Trophoblast cell (in vitro differentiated cells and primary cell): Measurements from ENCODE around the gene SS18L1.

Experiments used
- DNase-seq, 2 donors: peaks; one replicate each; pipeline ENCODE4 v3.0.0-alpha.2; 2016
- H2AFZ ChIP-seq: 2 replicates; pipeline ENCODE4 v1.6.1; 2013; ENCODE audit warnings: low read length, moderate library complexity, mild to moderate bottlenecking; ENCODE audit not compliant: insufficient read depth, poor library complexity
- H2AK5ac ChIP-seq: 2 replicates; pipeline ENCODE4 v1.6.1; 2013; ENCODE audit warnings: mild to moderate bottlenecking, low read length
- H2BK120ac ChIP-seq: 2 replicates; pipeline ENCODE4 v1.6.1; 2013; ENCODE audit warnings: low read length, mild to moderate bottlenecking, moderate library complexity; ENCODE audit not compliant: insufficient read depth, poor library complexity
- H2BK12ac ChIP-seq: 2 replicates; pipeline ENCODE4 v1.6.1; 2013; ENCODE audit warnings: mild to moderate bottlenecking, low read length, moderate library complexity
- H2BK5ac ChIP-seq: 2 replicates; pipeline ENCODE4 v1.6.1; 2013; ENCODE audit warnings: low read length, low read depth, moderate library complexity, mild to moderate bottlenecking; ENCODE audit not compliant: poor library complexity
- H3K14ac ChIP-seq: 2 replicates; pipeline ENCODE4 v1.6.1; 2013; ENCODE audit warnings: mild to moderate bottlenecking, low read length
- H3K18ac ChIP-seq: 2 replicates; pipeline ENCODE4 v1.6.1; 2013; ENCODE audit warnings: mild to moderate bottlenecking, low read length
- H3K23ac ChIP-seq: 2 replicates; pipeline ENCODE4 v1.6.1; 2013; ENCODE audit warnings: low read length
- H3K27ac ChIP-seq: 2 replicates; pipeline ENCODE4 v1.5.1; 2013; ENCODE audit warnings: low read depth, mild to moderate bottlenecking, inconsistent platforms, low read length, moderate library complexity
- H3K27me3 ChIP-seq: 2 replicates; pipeline ENCODE4 v1.6.1; 2013; ENCODE audit warnings: inconsistent platforms, mild to moderate bottlenecking, low read length, moderate library complexity; ENCODE audit not compliant: insufficient read depth
- H3K36me3 ChIP-seq, 2 experiments: 1 replicate in 1 of 2; 2 replicates in 1 of 2; pipeline ENCODE4 v1.6.1; 2013; ENCODE audit warnings: low read length in 2 of 2, mild to moderate bottlenecking in 2 of 2, moderate library complexity in 1 of 2; ENCODE audit not compliant: insufficient read depth in 2 of 2, control insufficient read depth in 1 of 2
- H3K4ac ChIP-seq: 2 replicates; pipeline ENCODE4 v1.6.1; 2013; ENCODE audit warnings: low read depth, mild to moderate bottlenecking, low read length, moderate library complexity
- H3K4me1 ChIP-seq, 2 experiments: 1 replicate in 1 of 2; 2 replicates in 1 of 2; pipeline ENCODE4 v1.6.1; 2013; ENCODE audit warnings: low read length in 2 of 2, mild to moderate bottlenecking in 2 of 2, moderate library complexity in 1 of 2; ENCODE audit not compliant: insufficient read depth in 2 of 2, control insufficient read depth in 1 of 2
- H3K4me2 ChIP-seq: 2 replicates; pipeline ENCODE4 v1.6.1; 2013; ENCODE audit warnings: inconsistent platforms, mild to moderate bottlenecking, low read length, moderate library complexity
- H3K4me3 ChIP-seq: 2 replicates; pipeline ENCODE4 v1.5.1; 2013; ENCODE audit warnings: mild to moderate bottlenecking, low read depth, low read length, inconsistent platforms
- H3K79me1 ChIP-seq: one replicate; pipeline ENCODE4 v1.6.1; 2013; ENCODE audit warnings: low read length
- H3K79me2 ChIP-seq: 2 replicates; pipeline ENCODE4 v1.6.1; 2013; ENCODE audit warnings: low read length, mild to moderate bottlenecking; ENCODE audit not compliant: control insufficient read depth, insufficient read depth, poor library complexity
- H3K9ac ChIP-seq: 2 replicates; pipeline ENCODE4 v1.6.1; 2013; ENCODE audit warnings: mild to moderate bottlenecking, low read length
- H3K9me3 ChIP-seq: 2 replicates; pipeline ENCODE4 v1.6.1; 2013; ENCODE audit warnings: low read depth, mild to moderate bottlenecking, control low read depth, inconsistent platforms, low read length; ENCODE audit not compliant: insufficient read depth
- H4K12ac ChIP-seq: 2 replicates; pipeline ENCODE4 v1.6.1; 2013; ENCODE audit warnings: low read depth, mild to moderate bottlenecking, low read length, moderate library complexity
- H4K8ac ChIP-seq: 2 replicates; pipeline ENCODE4 v1.6.1; 2013; ENCODE audit warnings: low read depth, mild to moderate bottlenecking, low read length, moderate library complexity
- H4K91ac ChIP-seq: one replicate; pipeline ENCODE4 v1.6.1; 2013; ENCODE audit warnings: low read depth, mild to moderate bottlenecking, low read length, moderate library complexity
- WGBS: extraction: QIAGEN DNeasy Blood & Tissue Kit; methylation state at CpG from one replicate; pipeline ENCODE4 v1.1.7; 2013; ENCODE audit warnings: missing lambda C conversion rate; ENCODE audit not compliant: insufficient read length, insufficient coverage; ENCODE audit errors: extremely low coverage; 5-methylcytosine and 5-hydroxymethylcytosine counted together

Gene SS18L1

GRCh38 chr20:62230276-62230675 lies 86.7 kb downstream of the SS18L1 start:
- H2AK5ac ChIP-seq = no peak overlapping the region
- no peak overlapping the region for H3K18ac ChIP-seq
- no peak for DNase-seq
- H3K27me3 ChIP-seq = no peaks in the 10 kb centered on the region
- H2BK12ac ChIP-seq = no peak overlapping the region
- H3K79me1 ChIP-seq = no peaks in the 10 kb centered on the region
- no peak overlapping the region for H4K12ac ChIP-seq
- H3K27ac ChIP-seq = no peak overlapping the region
- peaks cover 15% of the 10 kb centered on the region for H3K9me3 ChIP-seq
- H3K4me2 ChIP-seq = no peak overlapping the region
- no peak overlapping the region for H2BK5ac ChIP-seq
- H4K8ac ChIP-seq = no peak overlapping the region
- H3K14ac ChIP-seq = no peak overlapping the region
- H3K36me3 ChIP-seq = no peaks in the 10 kb centered on the region
- no peak overlapping the region for H3K23ac ChIP-seq
- 100% methylated on average over 2 of the region's 2 CpGs for WGBS
- no peak overlapping the region for H2BK120ac ChIP-seq
- H3K9ac ChIP-seq = no peak overlapping the region
- H2AFZ ChIP-seq = no peak overlapping the region
- H3K4me3 ChIP-seq = no peak overlapping the region
- H3K4me1 ChIP-seq = no peaks in the 10 kb centered on the region
- no peak overlapping the region for H4K91ac ChIP-seq
- no peak overlapping the region for H3K4ac ChIP-seq
- H3K79me2 ChIP-seq = no peaks in the 10 kb centered on the region

DNA sequence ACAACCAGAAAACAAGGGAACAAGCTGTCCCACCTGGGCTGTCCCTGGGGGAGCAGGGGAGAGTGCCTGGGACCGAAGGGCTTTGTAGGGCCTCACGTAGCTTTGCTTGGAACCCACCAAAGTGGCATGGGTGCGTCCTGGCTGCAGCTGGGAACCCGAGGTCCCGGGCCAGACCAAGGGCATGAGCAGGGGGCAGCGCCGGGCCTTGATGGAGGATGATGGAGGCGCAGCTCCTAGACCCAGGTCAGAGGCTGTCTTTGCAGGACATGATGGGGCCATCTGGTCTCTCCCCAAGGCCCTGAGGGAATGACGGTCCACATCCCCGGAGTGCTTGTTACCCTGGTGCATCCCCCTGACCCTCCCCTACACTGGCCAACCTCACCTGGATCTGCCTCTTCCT lies 87.1 kb downstream of the SS18L1 start:
- no peak overlapping the region for H2BK5ac ChIP-seq
- no peaks in the 10 kb centered on the region for H3K4me1 ChIP-seq
- no peaks in the 10 kb centered on the region for H3K79me1 ChIP-seq
- WGBS = no CpG with 5 or more reads among the region's 10 CpGs
- H2BK120ac ChIP-seq = no peak overlapping the region
- no peak overlapping the region for H3K4me2 ChIP-seq
- no peaks in the 10 kb centered on the region for H3K27me3 ChIP-seq
- no peak for DNase-seq
- no peak overlapping the region for H3K27ac ChIP-seq
- H3K18ac ChIP-seq = no peak overlapping the region
- peaks cover 15% of the 10 kb centered on the region for H3K9me3 ChIP-seq
- H2AK5ac ChIP-seq = no peak overlapping the region
- no peaks in the 10 kb centered on the region for H3K36me3 ChIP-seq
- H3K9ac ChIP-seq = no peak overlapping the region
- no peak overlapping the region for H3K4ac ChIP-seq
- no peak overlapping the region for H3K14ac ChIP-seq
- H4K91ac ChIP-seq = no peak overlapping the region
- H3K4me3 ChIP-seq = no peak overlapping the region
- no peaks in the 10 kb centered on the region for H3K79me2 ChIP-seq
- no peak overlapping the region for H2AFZ ChIP-seq
- no peak overlapping the region for H4K12ac ChIP-seq
- no peak overlapping the region for H2BK12ac ChIP-seq
- H4K8ac ChIP-seq = no peak overlapping the region
- H3K23ac ChIP-seq = no peak overlapping the region

DNA sequence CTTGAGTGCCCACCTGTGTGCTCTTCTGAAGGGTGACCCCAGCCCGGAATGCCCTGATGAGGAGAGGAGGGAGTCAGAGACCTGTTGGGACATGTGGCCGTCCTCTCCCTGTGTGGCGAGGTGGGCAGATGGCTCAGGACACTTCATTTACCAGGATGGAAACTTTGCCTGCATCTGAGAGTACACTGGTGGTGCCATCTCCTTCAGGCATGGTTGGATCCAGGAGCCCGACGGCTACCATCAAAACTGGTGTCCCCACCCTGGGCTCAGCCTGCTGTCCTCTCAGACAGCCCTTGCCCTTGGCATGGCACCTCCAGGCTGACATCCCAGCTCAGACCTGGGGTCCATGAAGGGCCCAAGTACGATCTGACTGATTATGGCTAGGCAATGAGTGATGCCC lies 87.7 kb downstream of the SS18L1 start:
- Histone ChIP-seq H3K4me3 (no peak overlapping the region), H4K8ac (no peak overlapping the region), H2BK120ac (no peak overlapping the region), H3K27me3 (no peaks in the 10 kb centered on the region), H2AFZ (no peak overlapping the region), H3K23ac (no peak overlapping the region), H3K36me3 (no peaks in the 10 kb centered on the region), H3K79me1 (no peaks in the 10 kb centered on the region), H4K91ac (no peak overlapping the region), H2BK5ac (no peak overlapping the region), H3K4me1 (no peaks in the 10 kb centered on the region), H2BK12ac (no peak overlapping the region), H3K79me2 (no peaks in the 10 kb centered on the region), H3K18ac (no peak overlapping the region), H3K9ac (no peak overlapping the region), H3K4ac (no peak overlapping the region), H2AK5ac (no peak overlapping the region), H3K14ac (no peak overlapping the region), H3K27ac (no peak overlapping the region), H4K12ac (no peak overlapping the region), H3K4me2 (no peak overlapping the region), H3K9me3 (peaks cover 15% of the 10 kb centered on the region)
- DNase-seq = no peak
- WGBS = no CpG with 5 or more reads among the region's 6 CpGs
